ENCODE measurements around the gene CYB5A. TPM values are rescaled to one million over a fixed set of nuclear protein-coding genes. Genes with fewer than 3 reads are reported as not detected.

Gene CYB5A
- polyA plus RNA-seq, 2 of the 4 experiments (the other 2 are of a cell fraction), result 132 to 267 TPM

- FAIRE-seq, result no peak
- H3K9me3 ChIP-seq, result no peaks in the 10 kb centered on the region
- peak overlapping the region; percentile 97 for H3K4me2 ChIP-seq
- peak overlapping the region; percentile 99 for H3K4me3 ChIP-seq
- ChIA-PET CTCF (no interaction called here), POLR2A (no interaction called here)
- ATAC-seq, result no peak
- peaks cover 54% of the 10 kb centered on the region for H3K4me1 ChIP-seq
- no peak for DNase-seq (ENCODE audit: low read depth in 1 of 2, low spot score in 1 of 2)
- H3K27ac ChIP-seq, result peak overlapping the region; percentile 87 to 95
- no peak for TF ChIP-seq POLR2A (IDR thresholded peaks at IDR 0.05; ENCODE audit: low read length)
- no peak for TF ChIP-seq POLR2AphosphoS2 (conservative IDR thresholded peaks at IDR 0.05; ENCODE audit: low read length)
- TF ChIP-seq MAX (IDR thresholded peaks at IDR 0.05), result no peak
- no peak for TF ChIP-seq MAZ (IDR thresholded peaks at IDR 0.05; ENCODE audit: borderline replicate concordance, low read depth, low read length)
- no peak for TF ChIP-seq EHMT2 (IDR thresholded peaks at IDR 0.05; ENCODE audit: low read depth)
- TF ChIP-seq SMC3 (IDR thresholded peaks at IDR 0.05), result no peak
- TF ChIP-seq ZSCAN20 (CRISPR knock-in tag; IDR thresholded peaks at IDR 0.05), result no peak
- no peak for TF ChIP-seq FOXS1 (CRISPR knock-in tag; IDR thresholded peaks at IDR 0.05)
- TF ChIP-seq RCOR1 (IDR thresholded peaks at IDR 0.05; ENCODE audit: low read depth, low read length), result no peak
- no CpG with 5 or more reads among the region's 30 CpGs for WGBS (ENCODE audit: missing lambda C conversion rate)
These were observed 342 bp downstream of the CYB5A start for GRCh38 chr18:74291472-74291770.

GRCh38 chr18:74290794-74291471, 830 bp downstream of the CYB5A start:
- no peaks in the 10 kb centered on the region for H3K9me3 ChIP-seq
- H3K4me3 ChIP-seq, result peak overlapping the region; percentile 99
- H3K4me1 ChIP-seq, result peaks cover 59% of the 10 kb centered on the region
- ChIA-PET CTCF (no interaction called here), POLR2A (no interaction called here)
- WGBS (ENCODE audit: missing lambda C conversion rate), result 57% methylated on average over 44 of the region's 57 CpGs
- no peak for DNase-seq (ENCODE audit: low read depth in 1 of 2, low spot score in 1 of 2)
- no peak for FAIRE-seq
- peak overlapping the region; percentile 97 for H3K4me2 ChIP-seq
- no peak for ATAC-seq
- TF ChIP-seq HMGXB4 (CRISPR knock-in tag; IDR thresholded peaks at IDR 0.05; ENCODE audit: borderline replicate concordance) (no peak), CTCF (IDR thresholded peaks at IDR 0.05) (no peak), RAD21 (conservative IDR thresholded peaks at IDR 0.05 in 1 of 2, IDR thresholded peaks at IDR 0.05 in 1 of 2) (no peak), ZFP36 (IDR thresholded peaks at IDR 0.05; ENCODE audit: borderline replicate concordance, partially characterized antibody) (no peak), FOSL2 (IDR thresholded peaks at IDR 0.05) (no peak), FOSL2 (CRISPR knock-in tag; IDR thresholded peaks at IDR 0.05) (no peak), POLR2A (IDR thresholded peaks at IDR 0.05; ENCODE audit: low read length) (no peak), MAZ (IDR thresholded peaks at IDR 0.05; ENCODE audit: borderline replicate concordance, low read depth, low read length) (no peak), MAFK (IDR thresholded peaks at IDR 0.05; ENCODE audit: partially characterized antibody) (no peak), CHD2 (IDR thresholded peaks at IDR 0.05; ENCODE audit: low read length, partially characterized antibody) (no peak), JUNB (IDR thresholded peaks at IDR 0.05) (no peak), FOSB (CRISPR knock-in tag; IDR thresholded peaks at IDR 0.05) (no peak), JUN (IDR thresholded peaks at IDR 0.05) (no peak)
- H3K27ac ChIP-seq, result peak overlapping the region; percentile 87 to 95

- Histone ChIP-seq H3K9me3 (no peaks in the 10 kb centered on the region), H3K27ac (peak overlapping the region; percentile 87 to 95), H3K4me3 (no peak overlapping the region; the same call in 2 of the 3 replicates), H3K4me1 (peaks cover 64% of the 10 kb centered on the region), H3K4me2 (peak overlapping the region; percentile 97)
- ATAC-seq, result no peak
- POLR2A ChIA-PET, result no interaction called here
- TF ChIP-seq CBX8 (IDR thresholded peaks at IDR 0.05), result no peak
- TF ChIP-seq FOXS1 (CRISPR knock-in tag; IDR thresholded peaks at IDR 0.05), result no peak
- TF ChIP-seq ZC3H11A (IDR thresholded peaks at IDR 0.05), result no peak
- TF ChIP-seq PHF8 (IDR thresholded peaks at IDR 0.05; ENCODE audit: borderline replicate concordance, low read depth), result no peak
- no peak for TF ChIP-seq ATOH8 (CRISPR knock-in tag; IDR thresholded peaks at IDR 0.05; ENCODE audit: low read depth)
- TF ChIP-seq FOSB (CRISPR knock-in tag; IDR thresholded peaks at IDR 0.05), result no peak
- TF ChIP-seq JUNB (IDR thresholded peaks at IDR 0.05), result no peak
- TF ChIP-seq POLR2A (IDR thresholded peaks at IDR 0.05; ENCODE audit: low read length), result no peak
- no peak for TF ChIP-seq MAFK (IDR thresholded peaks at IDR 0.05; ENCODE audit: partially characterized antibody)
- no peak for TF ChIP-seq RCOR1 (IDR thresholded peaks at IDR 0.05; ENCODE audit: low read depth, low read length)
- no peak for TF ChIP-seq BHLHE40 (IDR thresholded peaks at IDR 0.05; ENCODE audit: low read depth, low read length)
- no peak for TF ChIP-seq JUN (IDR thresholded peaks at IDR 0.05)
- CTCF ChIA-PET, result no interaction called here
- FAIRE-seq, result no peak
- no peak for DNase-seq (ENCODE audit: low read depth in 1 of 2, low spot score in 1 of 2)
- WGBS (ENCODE audit: missing lambda C conversion rate), result 94% methylated on average over 4 of the region's 7 CpGs
These were observed 1.7 kb downstream of the CYB5A start for GRCh38 chr18:74290021-74290420.
